GM21447 (cell line): Measurements from ENCODE around the gene HSF2BP.
"Not testable (repeated sequence)": the region's sequence is repeated elsewhere in the genome, so short reads cannot be mapped to it uniquely, and the experiment has no call there.

Experiments
- ATAC-seq: cut with Tn5 transposase; IDR thresholded peaks from one replicate; pipeline ENCODE4 v1.9.1; 2021; ENCODE audit not compliant: unreplicated experiment

HSF2BP gene

DNA sequence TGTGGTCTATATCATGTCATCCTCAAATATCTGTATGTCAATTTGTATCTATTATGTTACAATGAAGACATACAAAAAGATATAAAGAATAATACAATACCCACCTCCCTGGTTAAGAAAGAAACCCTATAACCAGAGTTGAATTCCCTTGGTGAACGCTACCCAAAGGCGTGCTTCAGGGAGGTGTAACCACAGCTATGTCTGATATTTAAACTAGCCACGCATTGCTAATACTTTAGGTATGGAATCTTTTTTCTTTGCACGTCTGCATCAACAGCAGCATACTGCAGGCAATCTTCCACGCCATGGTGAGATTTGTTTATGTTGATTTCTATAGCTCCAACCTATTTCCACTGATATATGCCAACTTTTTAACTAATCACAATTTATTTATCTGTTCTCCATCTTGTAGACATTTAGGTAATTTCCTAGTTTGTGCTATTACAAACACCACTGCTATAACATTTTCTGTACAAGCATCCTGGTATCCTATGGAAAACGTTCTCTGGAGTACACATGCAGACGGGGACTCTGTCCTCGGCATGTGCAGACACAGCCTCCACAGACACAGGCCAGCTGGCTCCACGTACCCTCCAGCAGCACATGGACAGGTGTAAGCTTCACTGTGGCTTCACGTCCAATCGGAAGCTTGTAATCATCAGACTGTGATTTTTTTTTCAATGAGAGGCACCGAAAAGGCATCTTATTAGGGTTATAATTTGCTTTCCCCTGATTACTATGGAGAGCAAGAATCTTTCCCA, 58.5 kb downstream of the HSF2BP start:
- no peak for ATAC-seq

GRCh38 chr21:43599728-43600127, 59.6 kb downstream of the HSF2BP start:
- ATAC-seq, result no peak

GRCh38 chr21:43598416-43599120, 60.7 kb downstream of the HSF2BP start:
- ATAC-seq, result no peak

GRCh38 chr21:43597540-43598250, 61.6 kb downstream of the HSF2BP start:
- ATAC-seq, result no peak

DNA sequence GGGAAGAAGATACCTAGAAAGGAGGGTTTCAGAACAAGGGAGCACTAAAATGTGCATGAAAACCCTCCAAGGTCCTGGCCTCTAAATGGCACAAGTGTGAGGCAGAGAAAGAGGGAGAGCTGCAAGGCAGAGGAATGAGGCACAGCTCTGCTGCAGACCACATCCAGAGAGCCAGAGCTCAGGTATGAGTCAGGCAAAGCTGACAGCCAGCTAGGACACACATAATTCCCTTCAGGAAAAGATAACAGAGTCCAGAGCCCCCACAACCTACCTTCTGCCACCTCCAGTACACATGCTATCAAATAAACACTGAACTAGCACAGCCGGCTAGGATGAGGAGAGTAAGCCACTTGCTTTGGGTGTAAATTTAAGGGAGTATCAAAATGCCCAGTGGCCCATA, 62.2 kb downstream of the HSF2BP start:
- ATAC-seq, result no peak

DNA sequence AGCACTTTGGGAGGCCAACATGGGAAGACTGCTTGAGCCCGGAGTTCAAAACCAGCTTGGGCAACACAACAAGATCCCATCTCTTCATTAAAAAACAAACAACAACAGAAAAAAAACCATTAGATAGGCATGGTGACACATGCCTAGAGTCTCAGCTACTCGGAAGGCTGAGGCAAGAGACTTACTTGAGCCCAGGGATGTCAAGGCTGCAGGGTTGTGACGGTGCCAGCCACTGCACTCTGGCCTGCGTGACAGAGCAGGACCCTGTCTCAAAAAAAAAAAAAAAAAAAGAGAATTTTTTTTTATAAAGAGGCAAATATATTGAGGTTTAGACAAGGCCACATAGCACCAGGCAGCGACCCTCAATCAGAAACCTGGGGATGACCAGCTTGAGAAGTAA, 62.7 kb downstream of the HSF2BP start:
- ATAC-seq, result no peak

GRCh38 chr21:43595769-43596168, 63.5 kb downstream of the HSF2BP start:
- not testable (repeated sequence) for ATAC-seq

DNA sequence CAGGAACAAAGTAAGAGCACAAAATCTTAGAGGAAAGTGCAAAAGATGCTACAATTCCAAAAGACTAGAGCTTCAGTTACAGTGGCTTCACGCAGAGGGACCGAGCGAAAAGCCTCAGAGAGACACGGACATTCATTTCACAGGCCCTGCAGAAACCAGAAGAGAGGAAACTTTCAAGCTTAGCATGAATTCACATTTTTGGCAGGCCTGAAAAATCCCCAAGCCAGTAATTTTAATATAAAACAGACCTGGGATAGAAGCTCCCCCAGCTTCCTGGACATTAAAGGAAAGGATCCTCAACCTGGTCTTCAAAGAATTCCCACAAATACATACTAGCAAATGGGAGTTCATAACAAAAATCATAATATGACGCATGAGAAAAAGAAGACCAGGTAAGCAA, 66.2 kb downstream of the HSF2BP start:
- no peak for ATAC-seq

DNA sequence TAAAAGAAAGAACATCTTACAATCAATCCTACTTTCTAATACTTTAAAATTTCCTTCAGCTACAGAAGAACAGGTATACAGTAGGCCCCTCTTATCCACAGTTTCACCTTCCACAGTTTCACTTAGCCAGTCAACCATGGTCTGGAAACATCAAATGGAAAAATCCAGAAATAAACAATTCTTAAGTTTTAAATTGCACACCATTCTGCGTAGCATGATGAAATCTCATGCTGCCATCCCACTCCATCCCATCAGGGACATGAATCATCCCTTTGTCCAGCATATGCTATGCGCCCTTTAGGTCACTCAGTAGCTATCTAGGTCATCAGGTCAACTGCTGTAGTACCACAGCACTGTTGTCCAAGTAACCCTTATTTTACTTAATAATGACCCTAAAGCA, 67.7 kb downstream of the HSF2BP start:
- no peak for ATAC-seq

DNA sequence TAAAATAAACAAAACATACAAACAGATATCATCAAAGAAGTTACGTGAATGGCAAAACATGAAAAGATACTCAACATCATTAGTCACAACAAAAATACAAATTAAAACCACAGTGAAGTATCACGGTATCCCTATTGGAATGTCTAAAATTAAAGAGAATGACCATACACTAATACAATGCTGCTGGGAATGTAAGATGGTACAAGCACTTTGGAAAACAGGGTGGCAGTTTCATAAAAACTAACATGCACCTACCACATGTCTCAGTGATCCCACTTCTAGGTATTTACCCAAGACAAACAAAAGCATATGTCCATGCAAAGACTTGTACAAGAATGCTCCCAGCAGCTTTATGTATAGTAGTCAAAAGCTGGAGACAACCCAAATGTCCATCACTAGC, 69.1 kb downstream of the HSF2BP start:
- ATAC-seq, result no peak

- ATAC-seq, result no peak
These were observed 70.3 kb downstream of the HSF2BP start for GRCh38 chr21:43588957-43589356.

GRCh38 chr21:43585924-43586413, 73.3 kb downstream of the HSF2BP start:
- ATAC-seq, result no peak

GRCh38 chr21:43585514-43585913, 73.8 kb downstream of the HSF2BP start:
- no peak for ATAC-seq

DNA sequence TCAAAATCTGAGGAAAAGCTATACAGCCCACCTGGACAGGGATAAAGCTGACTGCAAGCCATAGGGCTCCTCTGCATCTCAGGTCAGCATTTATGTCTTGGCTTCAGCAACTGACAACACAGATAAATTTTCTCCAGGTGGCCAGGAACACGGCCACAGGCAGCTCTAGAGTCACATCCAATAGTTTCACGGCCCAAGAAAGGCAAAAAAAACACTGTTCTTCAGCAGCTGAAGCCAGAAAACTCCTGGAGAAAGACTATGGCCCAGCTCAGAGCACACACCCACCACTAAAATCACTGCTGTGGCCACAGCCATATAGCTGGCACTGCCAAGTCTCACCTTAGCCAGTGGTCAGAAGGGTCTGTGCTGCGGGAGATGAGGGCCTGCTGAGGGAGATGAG, 77.8 kb downstream of the HSF2BP start:
- ATAC-seq, result no peak

- ATAC-seq, result no peak
These were observed 80.5 kb downstream of the HSF2BP start for GRCh38 chr21:43578677-43579303.

DNA sequence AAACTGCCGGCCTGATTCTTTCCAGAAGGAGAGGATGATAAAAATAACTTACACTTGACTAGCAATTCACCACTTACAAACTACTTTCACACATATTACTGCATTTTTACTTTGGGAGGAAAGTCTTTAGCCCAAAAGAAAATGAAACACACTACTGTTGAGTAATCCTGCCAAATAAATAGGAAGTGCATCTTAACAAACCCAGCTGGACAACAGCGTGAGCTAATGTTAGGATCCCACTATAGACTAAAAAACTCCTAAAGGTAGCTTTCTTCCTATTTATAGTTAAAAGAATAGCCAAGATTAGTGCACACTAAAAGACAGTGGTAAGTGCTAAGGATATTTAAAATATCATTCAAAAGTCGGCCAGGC, 83.8 kb downstream of the HSF2BP start:
- no peak for ATAC-seq

GRCh38 chr21:43574741-43575472, 84.4 kb downstream of the HSF2BP start:
- ATAC-seq, result no peak

DNA sequence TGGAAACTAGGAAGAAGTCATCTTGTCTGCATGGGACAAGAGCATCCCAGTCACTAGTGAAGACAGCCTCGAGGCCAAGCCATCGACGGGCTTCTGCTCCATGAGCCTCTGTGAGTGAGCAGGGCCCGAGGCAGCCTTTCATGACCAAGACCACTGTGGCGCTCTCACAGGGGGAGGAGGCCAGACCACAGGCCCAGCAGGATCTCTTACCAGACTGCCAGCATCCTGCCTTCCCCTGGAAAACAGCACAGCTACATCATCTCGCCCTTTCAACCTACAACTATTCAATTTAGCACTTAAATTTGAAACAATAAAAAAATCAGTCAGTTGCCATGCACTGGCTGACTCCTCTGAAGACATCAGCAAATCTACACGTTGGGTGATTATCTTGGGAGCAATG, 85.4 kb downstream of the HSF2BP start:
- ATAC-seq, result no peak

DNA sequence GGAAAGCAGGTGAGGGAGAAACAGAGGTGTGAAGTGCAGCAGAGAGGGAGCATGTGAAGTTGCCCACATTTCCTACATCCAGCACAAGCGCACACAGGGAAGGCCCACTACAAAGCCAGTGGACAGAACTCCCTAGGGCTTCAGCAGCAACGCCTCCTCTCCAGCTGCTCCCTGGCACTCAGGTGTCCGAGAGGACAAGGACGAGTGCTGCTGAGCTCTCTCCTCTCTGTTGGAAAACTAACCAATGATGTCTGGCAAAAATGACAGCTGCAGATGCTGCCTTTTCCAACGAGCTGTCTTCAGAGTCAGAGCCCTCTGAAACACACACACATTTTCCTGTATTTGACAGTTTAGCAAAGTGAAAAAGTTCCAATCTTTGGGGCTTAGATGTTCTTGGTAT, 86.8 kb downstream of the HSF2BP start:
- ATAC-seq, result no peak

GRCh38 chr21:43571976-43572375, 87.3 kb downstream of the HSF2BP start:
- ATAC-seq, result no peak

DNA sequence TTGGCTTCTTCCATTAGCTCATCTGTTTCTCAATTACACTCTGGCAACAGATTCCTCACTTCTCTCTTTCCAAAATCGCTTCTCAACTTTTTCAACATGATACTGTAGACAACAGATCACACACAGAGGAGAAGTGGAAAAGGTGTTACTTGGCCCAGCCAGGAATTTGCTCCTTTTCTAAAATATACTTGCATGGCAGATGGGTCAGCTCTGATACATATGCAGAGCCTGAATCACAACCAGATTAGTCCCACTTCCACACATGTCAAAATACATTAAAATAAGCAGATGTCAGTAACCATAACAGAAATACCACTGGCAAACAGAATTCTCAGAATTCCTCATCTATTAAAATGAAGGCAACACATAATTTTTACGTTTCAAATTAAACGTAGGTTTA, 89.1 kb downstream of the HSF2BP start:
- ATAC-seq, result not testable (repeated sequence)
